GM21825 (cell line): ENCODE results near the gene MSI2.

Experiments
- ATAC-seq: cut with Tn5 transposase; IDR thresholded peaks from one replicate; pipeline ENCODE4 v1.9.1; 2021; ENCODE audit warnings: mild to moderate bottlenecking, moderate library complexity; ENCODE audit not compliant: unreplicated experiment

Gene MSI2

GRCh38 chr17:57584050-57584551 lies 327.8 kb downstream of the MSI2 start:
- ATAC-seq: no peak

GRCh38 chr17:57585341-57586195 lies 329.2 kb downstream of the MSI2 start:
- ATAC-seq: no peak

GRCh38 chr17:57586196-57586740 lies 329.9 kb downstream of the MSI2 start:
- no peak for ATAC-seq

- ATAC-seq: no peak
Observed at GRCh38 chr17:57586742-57587141, 330.4 kb downstream of the MSI2 start.

- ATAC-seq: no peak
Observed at GRCh38 chr17:57587193-57587969, 331.1 kb downstream of the MSI2 start.

GRCh38 chr17:57588086-57588485 lies 331.8 kb downstream of the MSI2 start:
- ATAC-seq: no peak

GRCh38 chr17:57589151-57590034 lies 333.1 kb downstream of the MSI2 start:
- ATAC-seq: no peak

GRCh38 chr17:57593739-57594462 lies 337.6 kb downstream of the MSI2 start:
- no peak for ATAC-seq

GRCh38 chr17:57594767-57595166 lies 338.4 kb downstream of the MSI2 start:
- no peak for ATAC-seq

- no peak for ATAC-seq
Observed at GRCh38 chr17:57595426-57595825, 339.1 kb downstream of the MSI2 start.

GRCh38 chr17:57595947-57596695 lies 339.8 kb downstream of the MSI2 start:
- ATAC-seq: no peak

- no peak for ATAC-seq
Observed at GRCh38 chr17:57597101-57597500, 340.8 kb downstream of the MSI2 start.

- ATAC-seq: no peak
Observed at GRCh38 chr17:57597531-57598453, 341.5 kb downstream of the MSI2 start.

- ATAC-seq: no peak
Observed at GRCh38 chr17:57599271-57600045, 343.1 kb downstream of the MSI2 start.

- no peak for ATAC-seq
Observed at GRCh38 chr17:57600074-57600473, 343.8 kb downstream of the MSI2 start.

- no peak for ATAC-seq
Observed at GRCh38 chr17:57601143-57601735, 344.9 kb downstream of the MSI2 start.

GRCh38 chr17:57602896-57603295 lies 346.6 kb downstream of the MSI2 start:
- no peak for ATAC-seq
